GM21576 (cell line): Measurements from ENCODE around the gene SEMA3E.
"Not testable (repeated sequence)": the region's sequence is repeated elsewhere in the genome, so short reads cannot be mapped to it uniquely, and the experiment has no call there.

Experiments
- ATAC-seq: cut with Tn5 transposase; IDR thresholded peaks from one replicate; pipeline ENCODE4 v1.9.1; 2021; ENCODE audit warnings: mild to moderate bottlenecking, moderate library complexity; ENCODE audit not compliant: unreplicated experiment

Gene SEMA3E

DNA sequence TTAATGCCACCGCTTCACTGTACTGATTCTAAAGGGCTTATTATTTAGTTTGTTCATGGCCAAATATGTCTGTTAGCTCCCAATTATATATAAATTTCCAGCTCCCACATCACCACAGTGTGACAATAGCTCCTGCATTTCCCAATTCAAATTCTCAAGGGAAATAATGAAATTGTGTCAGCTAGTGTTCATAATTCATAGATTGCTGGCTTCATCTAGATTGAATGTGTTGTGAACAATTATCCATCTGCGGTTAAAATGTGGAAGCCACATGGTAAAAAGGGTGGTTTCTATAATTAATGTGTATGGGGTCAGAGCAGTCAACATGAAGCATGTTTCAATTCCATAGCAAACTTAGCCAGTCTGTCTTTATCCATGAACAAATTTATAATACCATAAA is 154.3 kb downstream of the SEMA3E start:
- no peak for ATAC-seq

GRCh38 chr7:83492802-83493201 is 156.1 kb downstream of the SEMA3E start:
- ATAC-seq, result no peak

DNA sequence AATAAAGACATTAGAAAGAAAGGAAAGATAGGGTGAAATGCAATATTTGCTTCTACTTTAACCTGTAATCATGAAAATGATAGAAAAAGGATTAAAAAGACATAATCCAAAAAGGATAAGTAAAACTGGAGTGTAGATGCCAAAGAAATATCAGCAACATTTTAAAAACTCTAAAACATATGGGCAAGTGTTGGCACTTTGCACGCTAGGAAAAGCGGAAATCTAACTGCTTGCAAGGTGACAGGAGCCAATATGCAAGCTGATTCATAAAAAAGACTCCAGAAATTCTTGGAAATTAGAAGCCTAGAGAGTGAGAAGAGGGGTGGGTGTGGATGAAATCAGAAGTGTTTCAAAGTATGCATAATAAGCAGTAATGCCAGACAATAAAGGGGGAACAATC is 161.1 kb downstream of the SEMA3E start:
- ATAC-seq, result no peak

GRCh38 chr7:83486957-83487356 is 162.0 kb downstream of the SEMA3E start:
- ATAC-seq, result no peak

- no peak for ATAC-seq
Measured at GRCh38 chr7:83486536-83486935, 162.4 kb downstream of the SEMA3E start.

DNA sequence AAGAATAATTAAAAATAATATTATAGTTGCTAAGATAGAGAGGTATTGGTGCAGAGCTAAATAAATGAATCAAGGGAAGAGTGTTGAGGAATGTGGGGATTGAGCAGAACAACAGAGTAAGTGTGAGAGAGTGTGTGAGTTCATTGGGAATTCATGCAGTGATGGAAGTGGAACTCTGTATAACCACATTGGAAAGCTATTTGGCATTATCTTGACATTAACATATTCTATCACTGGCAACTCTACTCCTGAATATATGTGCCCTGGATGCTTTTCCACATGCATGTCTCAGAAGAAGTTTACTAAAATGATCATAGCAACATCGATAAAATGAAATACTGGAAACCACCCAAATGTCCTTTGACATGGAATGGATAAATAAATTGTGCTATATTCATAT is 164.1 kb downstream of the SEMA3E start:
- no peak for ATAC-seq

DNA sequence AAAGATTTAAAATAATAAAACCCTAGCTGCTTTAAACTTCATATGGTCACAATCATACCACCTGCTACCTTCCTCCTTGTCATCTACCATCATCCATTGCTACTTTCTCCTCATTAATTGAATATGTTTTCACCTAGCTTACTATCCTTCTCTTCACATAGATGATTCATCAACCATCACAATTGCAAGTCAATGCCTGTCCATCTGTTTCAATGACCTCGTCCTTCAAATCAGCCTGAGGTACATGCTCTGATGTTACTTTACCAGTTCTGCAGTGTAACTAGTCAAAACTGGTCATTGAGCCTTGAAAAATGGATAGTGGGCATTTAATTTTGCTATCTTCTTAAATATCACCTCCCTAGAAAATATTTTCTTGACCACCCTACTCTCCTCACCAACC is 164.7 kb downstream of the SEMA3E start:
- no peak for ATAC-seq

GRCh38 chr7:83478616-83479015 is 170.3 kb downstream of the SEMA3E start:
- ATAC-seq, result no peak

DNA sequence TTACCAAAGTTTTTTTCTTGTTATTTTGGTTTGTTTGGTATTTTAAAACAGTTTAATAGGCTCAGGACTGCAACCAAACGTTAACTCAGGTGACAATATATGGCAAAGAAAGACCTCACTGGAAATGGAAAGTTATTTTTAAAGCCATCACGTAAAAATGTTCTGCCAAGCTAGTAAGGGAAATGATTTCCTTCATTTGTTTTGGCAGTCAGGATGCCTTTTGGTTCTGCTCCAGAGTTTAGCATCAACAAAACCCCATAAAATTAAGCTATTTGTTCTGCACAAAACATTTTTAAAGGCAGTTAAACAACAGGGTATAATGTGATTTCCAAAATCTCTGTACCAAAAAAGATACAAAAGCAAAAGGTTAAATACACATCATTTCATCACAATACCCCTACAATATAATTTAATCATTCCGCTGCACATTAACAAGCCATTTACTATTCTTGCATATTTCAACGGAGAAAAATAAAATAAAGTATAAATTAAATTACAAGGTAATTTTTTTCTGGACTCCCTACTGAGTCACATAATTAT is 172.4 kb downstream of the SEMA3E start:
- no peak for ATAC-seq

DNA sequence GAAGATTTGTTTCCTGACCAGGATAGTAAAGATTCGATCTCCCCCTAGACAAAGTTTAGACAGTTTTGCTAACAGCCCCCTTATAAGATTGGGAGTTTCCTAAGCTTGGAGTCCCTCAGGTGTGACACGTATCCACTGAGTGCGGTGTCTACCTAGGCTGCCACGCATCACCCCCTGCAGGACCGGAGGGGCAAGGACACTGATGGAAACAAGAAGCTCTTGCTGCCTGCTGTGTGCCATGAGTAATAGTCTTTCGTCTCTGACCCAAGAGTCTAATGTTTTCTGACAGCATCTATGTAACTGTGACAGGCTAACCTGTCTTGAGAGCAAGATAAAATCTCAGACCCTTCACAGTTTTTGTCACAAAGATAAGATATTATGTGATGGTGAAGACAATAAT is 173.5 kb downstream of the SEMA3E start:
- no peak for ATAC-seq

DNA sequence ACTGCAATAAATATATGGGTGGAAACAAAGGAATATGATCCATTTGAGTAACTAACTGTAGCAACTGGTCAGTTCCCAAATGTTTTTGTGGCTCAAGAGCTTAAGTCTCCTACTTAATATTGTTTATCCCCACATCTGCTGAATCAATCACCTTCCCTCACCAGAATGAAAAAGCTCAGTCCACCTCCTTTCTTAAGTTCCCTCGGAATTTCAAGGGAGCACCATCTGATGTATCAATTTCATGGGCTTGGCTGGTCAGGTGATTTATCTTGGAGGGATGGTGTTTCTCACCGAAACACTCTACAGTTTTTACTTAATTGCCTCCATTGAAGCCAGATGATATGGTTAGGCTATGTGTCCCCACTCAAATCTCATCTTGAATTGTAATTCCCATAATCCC is 176.6 kb downstream of the SEMA3E start:
- no peak for ATAC-seq

GRCh38 chr7:83469491-83469890 is 179.4 kb downstream of the SEMA3E start:
- ATAC-seq, result no peak

- no peak for ATAC-seq
Measured at GRCh38 chr7:83469076-83469475, 179.9 kb downstream of the SEMA3E start.

DNA sequence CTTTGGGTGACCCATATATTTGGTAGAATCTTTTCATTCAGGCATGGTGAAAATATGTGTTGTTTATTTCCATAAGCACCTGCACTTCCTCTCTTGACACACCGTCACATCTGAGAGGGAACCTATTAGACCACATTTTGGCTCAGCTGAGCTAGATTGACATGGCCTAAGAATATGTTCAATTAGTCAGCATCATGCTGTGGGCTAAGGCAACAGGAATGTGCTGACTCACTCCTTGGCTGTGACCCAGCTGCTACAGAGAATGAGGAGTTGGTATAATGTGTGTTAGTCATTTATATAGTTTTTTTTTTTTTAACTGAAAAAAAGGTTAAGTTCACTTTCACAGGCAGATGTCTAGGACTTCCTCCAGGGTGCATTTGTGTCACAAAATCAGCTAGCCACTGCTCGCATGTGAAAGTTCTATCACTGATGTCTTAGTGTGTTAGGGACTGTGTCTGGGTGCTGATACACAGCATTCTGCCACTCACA is 180.6 kb downstream of the SEMA3E start:
- ATAC-seq, result peak; percentile 88

- no peak for ATAC-seq
Measured at GRCh38 chr7:83467493-83467892, 181.4 kb downstream of the SEMA3E start.

GRCh38 chr7:83466956-83467355 is 182.0 kb downstream of the SEMA3E start:
- ATAC-seq, result no peak

DNA sequence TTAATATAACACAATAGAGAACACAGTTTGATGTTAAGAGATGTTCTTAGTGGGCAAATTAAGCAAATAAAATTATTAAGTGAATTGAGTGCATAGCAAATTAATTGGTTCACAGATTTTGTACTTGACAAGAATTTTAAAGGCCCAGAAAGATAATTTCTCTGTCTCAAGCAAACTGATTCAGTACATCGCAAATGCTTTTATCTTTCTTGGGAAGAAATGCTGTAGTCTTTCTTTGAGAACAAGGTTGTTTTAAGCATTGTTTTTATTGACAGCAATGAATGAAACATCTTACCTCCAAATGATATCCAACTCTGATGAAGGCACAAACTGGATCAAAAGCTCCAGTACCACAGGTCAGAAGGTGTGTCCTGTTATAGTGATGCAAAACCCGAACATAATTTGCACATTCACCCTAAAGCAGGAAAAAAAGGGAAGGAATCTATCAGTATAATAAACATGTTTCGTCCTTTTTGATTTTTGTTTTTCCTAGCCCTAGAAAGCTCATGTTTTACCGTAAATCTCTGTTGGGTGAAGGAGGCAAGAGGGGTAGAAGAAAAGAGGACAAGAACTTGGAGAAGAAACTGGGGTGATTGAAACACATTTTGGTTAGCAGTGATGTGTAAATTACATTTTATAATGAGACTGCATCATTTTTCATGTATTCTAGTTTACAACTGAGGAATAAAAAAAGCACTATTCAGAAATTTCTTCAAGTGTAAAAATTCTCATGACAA is 182.6 kb downstream of the SEMA3E start:
- ATAC-seq, result no peak

- no peak for ATAC-seq
Measured at GRCh38 chr7:83465643-83466042, 183.3 kb downstream of the SEMA3E start.

DNA sequence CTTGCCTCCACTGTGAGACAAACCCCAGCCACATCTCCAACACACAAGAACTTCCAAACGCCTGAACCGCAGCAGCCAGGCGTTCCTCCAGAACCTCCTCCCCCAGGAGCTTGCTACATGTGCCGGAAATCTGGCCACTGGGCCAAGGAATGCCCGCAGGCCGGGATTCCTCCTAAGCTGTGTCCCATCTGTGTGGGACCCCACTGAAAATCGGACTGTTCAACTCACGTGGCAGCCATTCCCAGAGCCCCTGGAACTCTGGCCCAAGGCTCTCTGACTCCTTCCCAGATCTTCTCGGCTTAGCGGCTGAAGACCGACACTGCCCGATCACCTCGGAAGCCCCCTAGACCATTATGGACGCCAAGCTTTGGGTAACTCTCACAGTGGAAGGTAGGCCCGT is 187.1 kb downstream of the SEMA3E start:
- ATAC-seq, result not testable (repeated sequence)

DNA sequence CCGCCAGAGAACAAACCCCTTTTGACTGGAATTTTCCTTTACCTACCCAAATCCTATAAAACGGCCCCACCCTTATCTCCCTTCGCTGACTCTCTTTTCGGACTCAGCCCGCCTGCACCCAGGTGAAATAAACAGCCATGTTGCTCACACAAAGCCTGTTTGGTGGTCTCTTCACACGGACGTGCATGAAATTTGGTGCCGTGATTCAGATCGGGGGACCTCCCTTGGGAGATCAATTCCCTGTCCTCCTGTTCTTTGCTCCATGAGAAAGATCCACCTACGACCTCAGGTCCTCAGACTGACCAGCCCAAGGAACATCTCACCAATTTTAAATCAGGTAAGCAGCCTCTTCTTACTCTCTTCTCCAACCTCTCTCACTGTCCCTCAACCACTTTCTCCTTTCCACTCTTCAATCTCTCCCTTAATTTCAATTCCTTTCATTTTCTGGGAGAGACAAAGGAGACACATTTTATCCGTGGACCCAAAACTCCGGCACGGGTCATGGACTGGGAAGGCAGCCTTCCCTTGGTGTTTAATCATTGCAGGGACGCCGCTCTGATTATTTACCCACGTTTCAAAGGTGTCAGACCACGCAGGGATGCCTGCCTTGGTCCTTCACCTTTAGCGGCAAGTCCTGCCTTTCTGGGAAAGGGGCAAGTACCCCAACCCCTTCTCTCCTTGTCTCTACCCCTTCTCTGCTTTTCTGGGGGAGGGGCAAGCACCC is 188.8 kb downstream of the SEMA3E start:
- not testable (repeated sequence) for ATAC-seq

DNA sequence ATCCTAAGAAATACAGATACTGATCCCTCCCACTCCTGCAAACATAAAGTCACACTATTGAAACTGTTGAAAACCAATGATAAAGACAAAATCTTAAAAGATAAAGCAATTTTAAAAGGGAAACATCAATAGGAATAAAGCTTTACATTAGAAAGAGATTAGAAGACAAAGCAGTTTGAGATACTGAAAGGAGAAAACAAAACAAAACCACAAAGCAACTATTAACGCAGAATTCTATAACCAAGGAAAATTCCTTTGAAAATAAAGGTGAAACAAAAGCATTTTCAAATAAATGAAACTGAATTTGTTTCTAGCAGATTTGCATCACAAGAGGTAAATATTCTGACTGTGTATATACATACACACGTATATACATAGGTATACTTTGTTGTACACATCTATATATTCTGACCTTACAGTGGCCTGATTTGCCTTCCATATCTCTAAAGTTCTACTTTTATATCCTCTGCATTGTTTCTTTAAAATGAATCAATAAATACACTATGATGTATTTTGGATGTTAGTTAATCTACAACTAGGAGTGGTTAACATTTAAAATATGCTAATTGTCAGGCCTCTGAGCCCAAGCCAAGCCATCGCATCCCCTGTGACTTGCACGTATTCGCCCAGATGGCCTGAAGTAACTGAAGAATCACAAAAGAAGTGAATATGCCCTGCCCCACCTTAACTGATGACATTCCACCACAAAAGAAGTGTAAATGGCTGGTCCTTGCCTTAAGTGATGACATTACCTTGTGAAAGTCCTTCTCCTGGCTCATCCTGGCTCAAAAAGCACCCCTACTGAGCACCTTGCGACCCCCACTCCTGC is 189.6 kb downstream of the SEMA3E start:
- not testable (repeated sequence) for ATAC-seq
